Cardiac muscle cell (in vitro differentiated cells and primary cell): Measurements from ENCODE around the gene BTN2A1. TPM values are rescaled to one million over a fixed set of nuclear protein-coding genes. Genes with fewer than 3 reads are reported as not detected.

Experiments used
- DNase-seq, 2 donors: peaks; one replicate each; pipeline versions ENCODE4 v3.0.0 to v3.0.0-alpha.2; 2010 to 2017; ENCODE audit warnings: low read depth in 1 of 2, low spot score in 1 of 2
- H3K27ac ChIP-seq: fragments of 200-600 bp; sonication (generic); 2 replicates; pipeline ENCODE4 v1.5.1; 2016
- H3K27me3 ChIP-seq: fragments of 200-600 bp; sonication (generic); 2 replicates; pipeline ENCODE4 v1.6.0; 2016; ENCODE audit warnings: control low read depth
- H3K36me3 ChIP-seq: fragments of 200-600 bp; sonication (generic); 2 replicates; pipeline ENCODE4 v1.5.1; 2016; ENCODE audit warnings: control low read depth
- H3K4me1 ChIP-seq: fragments of 200-600 bp; sonication (generic); 2 replicates; pipeline ENCODE4 v1.8.1; 2017; ENCODE audit warnings: low read depth, mild to moderate bottlenecking, mixed run types
- H3K4me3 ChIP-seq: fragments of 200-600 bp; sonication (generic); 2 replicates; pipeline ENCODE4 v1.5.1; 2016; ENCODE audit warnings: mild to moderate bottlenecking
- H3K9me3 ChIP-seq: fragments of 200-600 bp; sonication (generic); 2 replicates; pipeline ENCODE4 v1.5.1; 2017; ENCODE audit warnings: low read depth, mild to moderate bottlenecking, control low read depth
- polyA plus RNA-seq: library from polyadenylated mRNA; unstranded; fragments of >200 nt; fragmentation: Nextera tagmentation; extraction: Ambion mirVana; gene quantifications from 2 replicates; pipeline ENCODE4 v1.2.1, GENCODE V29; 2016
- total RNA-seq: library from RNA; depleted of rRNA; stranded (reverse); fragments of >200 nt; gene quantifications from 2 replicates; pipeline ENCODE4 v1.2.3, GENCODE V29; 2016
- TF ChIP-seq, protein P1 (sequence below): IDR thresholded peaks from 2 replicates; pipeline ENCODE4 v1.5.1; 2012; ENCODE audit warnings: low read depth, mild to moderate bottlenecking, low read length

BTN2A1 gene
- total and polyA plus RNA-seq, 2 experiments from 2014 or later = 18.9 to 27.2 TPM

DNA sequence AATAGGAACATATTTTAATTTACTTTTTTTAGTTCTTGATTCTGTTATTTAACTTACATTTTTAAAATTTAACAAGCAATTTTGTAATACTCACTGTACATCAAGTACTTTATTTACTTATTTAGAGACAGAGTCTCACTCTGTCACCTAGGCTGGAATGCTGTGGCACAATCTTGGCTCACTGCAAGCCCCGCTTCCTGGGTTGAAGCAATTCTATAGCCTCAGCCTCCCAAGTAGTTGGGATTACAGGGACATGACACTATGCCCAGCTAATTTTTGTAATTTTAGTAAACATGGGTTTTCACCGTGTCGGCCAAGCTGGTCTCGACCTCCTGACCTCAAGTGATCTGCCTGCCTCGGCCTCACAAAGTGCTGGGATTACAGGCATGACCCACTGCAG, 10.5 kb upstream of the BTN2A1 start:
- Histone ChIP-seq H3K27ac (no peak overlapping the region), H3K4me3 (no peak overlapping the region), H3K9me3 (no peaks in the 10 kb centered on the region), H3K4me1 (no peaks in the 10 kb centered on the region), H3K36me3 (no peaks in the 10 kb centered on the region), H3K27me3 (no peaks in the 10 kb centered on the region)
- TF ChIP-seq, protein P1, sequence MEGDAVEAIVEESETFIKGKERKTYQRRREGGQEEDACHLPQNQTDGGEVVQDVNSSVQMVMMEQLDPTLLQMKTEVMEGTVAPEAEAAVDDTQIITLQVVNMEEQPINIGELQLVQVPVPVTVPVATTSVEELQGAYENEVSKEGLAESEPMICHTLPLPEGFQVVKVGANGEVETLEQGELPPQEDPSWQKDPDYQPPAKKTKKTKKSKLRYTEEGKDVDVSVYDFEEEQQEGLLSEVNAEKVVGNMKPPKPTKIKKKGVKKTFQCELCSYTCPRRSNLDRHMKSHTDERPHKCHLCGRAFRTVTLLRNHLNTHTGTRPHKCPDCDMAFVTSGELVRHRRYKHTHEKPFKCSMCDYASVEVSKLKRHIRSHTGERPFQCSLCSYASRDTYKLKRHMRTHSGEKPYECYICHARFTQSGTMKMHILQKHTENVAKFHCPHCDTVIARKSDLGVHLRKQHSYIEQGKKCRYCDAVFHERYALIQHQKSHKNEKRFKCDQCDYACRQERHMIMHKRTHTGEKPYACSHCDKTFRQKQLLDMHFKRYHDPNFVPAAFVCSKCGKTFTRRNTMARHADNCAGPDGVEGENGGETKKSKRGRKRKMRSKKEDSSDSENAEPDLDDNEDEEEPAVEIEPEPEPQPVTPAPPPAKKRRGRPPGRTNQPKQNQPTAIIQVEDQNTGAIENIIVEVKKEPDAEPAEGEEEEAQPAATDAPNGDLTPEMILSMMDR = no peak
- no peak for DNase-seq

DNA sequence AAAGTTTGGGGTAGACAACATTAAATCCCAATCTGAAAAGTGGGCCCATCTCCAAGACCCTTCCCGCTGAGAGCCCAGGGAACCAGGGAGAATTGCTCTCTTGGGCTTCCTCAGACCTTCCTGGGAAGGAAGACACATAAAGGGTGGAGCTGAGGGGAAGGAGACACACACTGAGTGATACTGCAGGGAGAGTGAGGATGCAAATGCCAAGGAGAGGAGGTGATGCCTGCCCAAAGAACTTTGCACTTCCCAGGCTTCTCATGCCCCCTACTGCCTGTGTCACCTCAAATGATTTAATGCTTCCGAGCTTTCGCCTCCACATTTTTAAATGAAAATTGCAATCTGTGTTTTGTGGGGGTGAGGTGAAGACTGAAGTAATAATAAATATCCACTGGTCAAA, 7.5 kb upstream of the BTN2A1 start:
- DNase-seq = no peak
- Histone ChIP-seq H3K27me3 (no peaks in the 10 kb centered on the region), H3K27ac (no peak overlapping the region), H3K4me3 (no peak overlapping the region), H3K36me3 (no peaks in the 10 kb centered on the region), H3K4me1 (no peaks in the 10 kb centered on the region), H3K9me3 (no peaks in the 10 kb centered on the region)
- TF ChIP-seq, protein P1 = no peak

DNA sequence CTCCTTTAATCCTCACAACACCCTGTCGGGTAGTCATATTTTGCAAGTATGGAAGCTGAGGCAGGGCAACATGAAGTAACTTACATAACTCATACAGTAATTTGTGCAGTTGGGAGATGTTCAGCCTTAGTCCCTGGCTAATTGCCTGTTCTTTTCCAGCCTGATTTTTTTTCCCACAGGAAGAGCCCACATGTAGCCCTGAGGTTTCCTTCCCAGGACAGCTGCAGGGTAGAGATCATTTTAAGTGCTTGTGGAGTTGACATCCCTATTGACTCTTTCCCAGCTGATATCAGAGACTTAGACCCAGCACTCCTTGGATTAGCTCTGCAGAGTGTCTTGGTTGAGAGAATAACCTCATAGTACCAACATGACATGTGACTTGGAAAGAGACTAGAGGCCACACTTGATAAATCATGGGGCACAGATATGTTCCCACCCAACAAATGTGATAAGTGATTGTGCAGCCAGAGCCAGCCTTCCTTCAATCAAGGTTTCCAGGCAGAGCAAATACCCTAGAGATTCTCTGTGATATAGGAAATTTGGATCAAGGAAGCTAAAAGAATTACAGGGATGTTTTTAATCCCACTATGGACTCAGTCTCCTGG, 5.0 kb upstream of the BTN2A1 start:
- Histone ChIP-seq H3K4me1 (peaks cover 5% of the 10 kb centered on the region), H3K27me3 (no peaks in the 10 kb centered on the region), H3K36me3 (no peaks in the 10 kb centered on the region), H3K4me3 (no peak overlapping the region), H3K9me3 (no peaks in the 10 kb centered on the region), H3K27ac (no peak overlapping the region)
- no peak for DNase-seq
- TF ChIP-seq, protein P1 = no peak

DNA sequence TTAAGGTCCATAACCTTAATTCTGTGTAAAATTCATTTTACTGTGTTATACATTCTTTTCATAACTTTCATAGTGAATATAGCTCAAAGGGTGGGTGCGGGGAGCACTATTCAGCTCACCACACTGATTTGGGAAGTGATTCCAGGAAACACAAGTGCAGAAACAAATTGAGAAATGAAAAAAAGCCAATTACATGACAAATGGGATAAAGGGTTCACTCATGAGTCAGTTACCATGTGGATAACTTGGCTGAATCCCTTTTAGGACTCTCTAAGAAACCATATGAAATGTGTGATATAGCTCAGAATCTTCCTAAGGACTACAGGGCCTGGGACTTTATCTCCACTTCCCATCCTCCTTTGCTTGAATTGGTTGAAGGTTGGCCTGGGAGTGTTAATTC, 3.1 kb upstream of the BTN2A1 start:
- no peaks in the 10 kb centered on the region for H3K27me3 ChIP-seq
- peaks cover 5% of the 10 kb centered on the region for H3K4me1 ChIP-seq
- H3K36me3 ChIP-seq = no peaks in the 10 kb centered on the region
- H3K4me3 ChIP-seq = no peak overlapping the region
- TF ChIP-seq, protein P1 = no peak
- no peaks in the 10 kb centered on the region for H3K9me3 ChIP-seq
- peak in 1 of 2 donors; percentile 25 for DNase-seq
- no peak overlapping the region for H3K27ac ChIP-seq

DNA sequence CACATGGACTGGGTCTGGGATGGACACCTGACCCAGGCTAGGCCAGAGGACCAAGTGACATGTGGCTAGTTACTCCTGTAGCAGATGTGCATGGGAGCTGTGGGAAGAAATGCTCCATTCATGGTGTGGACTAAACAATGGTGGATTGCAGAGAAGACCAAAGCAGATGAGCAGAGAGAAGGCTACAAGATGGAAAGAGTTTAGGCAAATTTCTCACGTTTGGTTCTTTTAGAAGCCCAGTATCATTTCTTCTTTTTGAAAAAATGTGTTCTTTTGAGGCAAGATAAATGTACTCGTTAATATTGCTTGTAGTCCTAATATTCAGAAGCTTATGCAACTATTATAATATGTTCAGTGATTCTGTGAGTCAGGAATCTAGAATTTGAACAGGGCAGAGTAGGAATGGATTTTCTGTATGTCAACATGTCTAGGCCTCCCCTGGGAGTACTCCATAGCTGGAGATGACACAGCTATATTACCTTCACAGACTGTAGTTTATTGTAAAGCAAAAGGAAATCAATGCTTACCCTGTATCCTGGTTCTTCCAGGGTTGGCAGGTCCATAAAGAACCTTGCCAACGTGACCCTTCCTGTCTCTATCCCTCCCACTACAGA, 2.3 kb upstream of the BTN2A1 start:
- no peaks in the 10 kb centered on the region for H3K9me3 ChIP-seq
- H3K4me3 ChIP-seq = no peak overlapping the region
- H3K27ac ChIP-seq = no peak overlapping the region
- H3K36me3 ChIP-seq = peaks cover 4% of the 10 kb centered on the region
- H3K27me3 ChIP-seq = no peaks in the 10 kb centered on the region
- DNase-seq = no peak
- TF ChIP-seq, protein P1 = no peak
- H3K4me1 ChIP-seq = peaks cover 5% of the 10 kb centered on the region
